Neural progenitor cell (in vitro differentiated cells): ENCODE measurements around the gene LMCD1.

Source experiments
- CTCF ChIP-seq: fragments of 200-600 bp; sonication (generic); IDR thresholded peaks from 2 replicates; pipeline ENCODE4 v1.5.1; 2017; ENCODE audit warnings: antibody characterized with exemption, mild to moderate bottlenecking
- EZH2 ChIP-seq: fragments of 200-600 bp; sonication (generic); IDR thresholded peaks from 2 replicates; pipeline ENCODE4 v1.6.1; 2017; ENCODE audit warnings: antibody characterized with exemption, mild to moderate bottlenecking, moderate library complexity
- EZH2phosphoT487 ChIP-seq: fragments of 200-600 bp; sonication (generic); IDR thresholded peaks from 2 replicates; pipeline ENCODE4 v1.6.1; 2017; ENCODE audit warnings: antibody characterized with exemption

- TF ChIP-seq CTCF: no peak
- no peak for TF ChIP-seq EZH2
- TF ChIP-seq EZH2phosphoT487: no peak
Observed at GRCh38 chr3:8610951-8611350, 109.3 kb downstream of the LMCD1 start.
